Neural progenitor cell (in vitro differentiated cells): Measurements from ENCODE around the gene ZNF785. TPM values are rescaled to one million over a fixed set of nuclear protein-coding genes. Genes with fewer than 3 reads are reported as not detected.
"Not testable (repeated sequence)": the region's sequence is repeated elsewhere in the genome, so short reads cannot be mapped to it uniquely, and the experiment has no call there.

ENCODE experiments used
- DNase-seq: peaks from one replicate; pipeline ENCODE4 v3.0.0-alpha.2; 2016; ENCODE audit warnings: low spot score
- H2AFZ ChIP-seq: fragments of 200-600 bp; sonication (generic); replicated peaks from 2 replicates; pipeline ENCODE4 v1.6.1; 2016; ENCODE audit warnings: antibody characterized with exemption
- H3F3A ChIP-seq: fragments of 200-600 bp; sonication (generic); 2 replicates; pipeline ENCODE4 v1.6.1; 2016; ENCODE audit warnings: antibody characterized with exemption, low read depth
- H3K27ac ChIP-seq: fragments of 200-600 bp; sonication (generic); 2 replicates; pipeline ENCODE4 v1.5.1; 2016; ENCODE audit warnings: mild to moderate bottlenecking
- H3K27me3 ChIP-seq: fragments of 200-600 bp; sonication (generic); 2 replicates; pipeline ENCODE4 v1.6.1; 2016; ENCODE audit warnings: mild to moderate bottlenecking, moderate library complexity
- H3K36me3 ChIP-seq: fragments of 200-600 bp; sonication (generic); 2 replicates; pipeline ENCODE4 v1.5.1; 2016
- H3K4me1 ChIP-seq: fragments of 200-600 bp; sonication (generic); 2 replicates; pipeline ENCODE4 v1.6.1; 2016; ENCODE audit warnings: mixed run types
- H3K4me2 ChIP-seq: fragments of 200-600 bp; sonication (generic); 2 replicates; pipeline ENCODE4 v1.6.1; 2016
- H3K4me3 ChIP-seq: fragments of 200-600 bp; sonication (generic); 2 replicates; pipeline ENCODE4 v1.5.1; 2016
- H3K79me2 ChIP-seq: fragments of 200-600 bp; sonication (generic); 2 replicates; pipeline ENCODE4 v1.6.1; 2016; ENCODE audit warnings: low read depth
- H3K9ac ChIP-seq: fragments of 200-600 bp; sonication (generic); 2 replicates; pipeline ENCODE4 v1.6.1; 2016
- H3K9me3 ChIP-seq: fragments of 200-600 bp; sonication (generic); 2 replicates; pipeline ENCODE4 v1.5.1; 2016; ENCODE audit warnings: low read depth
- H4K20me1 ChIP-seq: fragments of 200-600 bp; sonication (generic); 2 replicates; pipeline ENCODE4 v1.6.1; 2016; ENCODE audit warnings: low read depth
- H3K27ac Mint-ChIP-seq: 3 replicates; pipeline ENCODE4 v1.8.0; 2021; ENCODE audit warnings: mixed read lengths
- H3K27me3 Mint-ChIP-seq: 2 replicates; pipeline ENCODE4 v1.8.0; 2022; ENCODE audit warnings: low read depth, mild to moderate bottlenecking, inconsistent platforms, moderate library complexity, mixed read lengths; ENCODE audit not compliant: insufficient read depth
- H3K36me3 Mint-ChIP-seq: 3 replicates; pipeline ENCODE4 v1.8.0; 2021; ENCODE audit warnings: mixed read lengths
- H3K4me1 Mint-ChIP-seq: 3 replicates; pipeline ENCODE4 v1.8.0; 2021; ENCODE audit warnings: mixed read lengths
- H3K4me3 Mint-ChIP-seq: 3 replicates; pipeline ENCODE4 v1.8.0; 2021; ENCODE audit warnings: mild to moderate bottlenecking, moderate library complexity, mixed read lengths
- H3K9me3 Mint-ChIP-seq: 3 replicates; pipeline ENCODE4 v1.8.0; 2020; ENCODE audit warnings: mixed read lengths
- CTCF ChIP-seq: fragments of 200-600 bp; sonication (generic); IDR thresholded peaks from 2 replicates; pipeline ENCODE4 v1.5.1; 2017; ENCODE audit warnings: antibody characterized with exemption, mild to moderate bottlenecking
- EZH2 ChIP-seq: fragments of 200-600 bp; sonication (generic); IDR thresholded peaks from 2 replicates; pipeline ENCODE4 v1.6.1; 2017; ENCODE audit warnings: antibody characterized with exemption, mild to moderate bottlenecking, moderate library complexity
- EZH2phosphoT487 ChIP-seq: fragments of 200-600 bp; sonication (generic); IDR thresholded peaks from 2 replicates; pipeline ENCODE4 v1.6.1; 2017; ENCODE audit warnings: antibody characterized with exemption
- total RNA-seq: library from RNA; depleted of rRNA; stranded (reverse); fragments of >200 nt; gene quantifications from 2 replicates; pipeline ENCODE4 v1.2.3, GENCODE V29; 2015; ENCODE audit warnings: low replicate concordance

Gene ZNF785
- total RNA-seq, 1 donor from 2014 or later = 19.5 TPM

- Mint-ChIP-seq H3K4me1 (peaks cover 19% of the 10 kb centered on the region), H3K27ac (no peak overlapping the region), H3K4me3 (no peak overlapping the region), H3K9me3 (no peaks in the 10 kb centered on the region), H3K27me3 (peaks cover 4% of the 10 kb centered on the region), H3K36me3 (peaks cover 9% of the 10 kb centered on the region)
- H4K20me1 ChIP-seq = no peaks in the 10 kb centered on the region
- no peak overlapping the region for H3K27ac ChIP-seq
- H3K79me2 ChIP-seq = peaks cover 22% of the 10 kb centered on the region
- H3K4me1 ChIP-seq = peaks cover 27% of the 10 kb centered on the region
- H2AFZ ChIP-seq = no peak overlapping the region
- peaks cover 15% of the 10 kb centered on the region for H3F3A ChIP-seq
- TF ChIP-seq EZH2phosphoT487 = no peak
- TF ChIP-seq CTCF = no peak
- TF ChIP-seq EZH2 = no peak
- no peak overlapping the region for H3K9ac ChIP-seq
- H3K4me3 ChIP-seq = no peak overlapping the region
- no peaks in the 10 kb centered on the region for H3K36me3 ChIP-seq
- H3K9me3 ChIP-seq = no peaks in the 10 kb centered on the region
- DNase-seq = no peak
- H3K4me2 ChIP-seq = no peak overlapping the region
- no peaks in the 10 kb centered on the region for H3K27me3 ChIP-seq
Measured at GRCh38 chr16:30539000-30539964, 46.2 kb downstream of the ZNF785 start.

GRCh38 chr16:30536391-30537024 is 49.0 kb downstream of the ZNF785 start:
- H3K27ac ChIP-seq, H3K27me3 ChIP-seq, H3K27me3 Mint-ChIP-seq, DNase-seq, H3K9me3 ChIP-seq, H2AFZ ChIP-seq, H4K20me1 ChIP-seq, H3K27ac Mint-ChIP-seq, H3K36me3 Mint-ChIP-seq, H3K36me3 ChIP-seq, H3K9me3 Mint-ChIP-seq: not testable (repeated sequence)
- Mint-ChIP-seq H3K4me1 (peaks cover 24% of the 10 kb centered on the region), H3K4me3 (peak overlapping the region; percentile 88)
- H3K79me2 ChIP-seq = peaks cover 35% of the 10 kb centered on the region
- peaks cover 11% of the 10 kb centered on the region for H3F3A ChIP-seq
- peak overlapping the region; percentile 82 for H3K4me2 ChIP-seq
- H3K4me1 ChIP-seq = peaks cover 13% of the 10 kb centered on the region
- H3K4me3 ChIP-seq = peak overlapping the region; percentile 71
- H3K9ac ChIP-seq = peak overlapping the region; percentile 24

GRCh38 chr16:30535777-30536190 is 49.7 kb downstream of the ZNF785 start:
- peaks cover 8% of the 10 kb centered on the region for H3K4me1 ChIP-seq
- peak overlapping the region; percentile 71 for H3K4me3 ChIP-seq
- Mint-ChIP-seq H3K4me3 (peak overlapping the region; percentile 88), H3K9me3 (no peaks in the 10 kb centered on the region), H3K36me3 (peaks cover 9% of the 10 kb centered on the region), H3K27ac (peak overlapping the region; percentile 71), H3K4me1 (peaks cover 24% of the 10 kb centered on the region), H3K27me3 (peaks cover 4% of the 10 kb centered on the region)
- H2AFZ ChIP-seq = no peak overlapping the region
- H3F3A ChIP-seq = peaks cover 7% of the 10 kb centered on the region
- H3K9ac ChIP-seq = no peak overlapping the region
- peak; percentile 82 for DNase-seq
- H3K9me3 ChIP-seq = no peaks in the 10 kb centered on the region
- H3K27ac ChIP-seq = no peak overlapping the region
- H3K36me3 ChIP-seq = no peaks in the 10 kb centered on the region
- no peaks in the 10 kb centered on the region for H3K27me3 ChIP-seq
- H3K4me2 ChIP-seq = peak overlapping the region; percentile 82
- no peaks in the 10 kb centered on the region for H4K20me1 ChIP-seq
- H3K79me2 ChIP-seq = peaks cover 36% of the 10 kb centered on the region
- TF ChIP-seq CTCF = peak; percentile 51
- TF ChIP-seq EZH2 = no peak
